ENCODE data around the gene NEDD4L.

- no peak for TF ChIP-seq EZH2 (IDR thresholded peaks at IDR 0.05; ENCODE audit: insufficient read depth, low read length)
- no peak for TF ChIP-seq CTCF (IDR thresholded peaks at IDR 0.05; ENCODE audit: insufficient read depth, low read depth, low read length)
These were observed 383.3 kb downstream of the NEDD4L start for GRCh38 chr18:58427321-58427720.
